Tibial artery (tissue), 4 donors: Measurements from ENCODE around the gene KATNAL2.
A peak's percentile ranks its signal among the peaks of the same experiment; 100 is the strongest.

Experiments used
- DNase-seq, 2 donors: peaks; one replicate each; pipeline ENCODE4 v3.0.0-alpha.2; 2019
- H3K27ac ChIP-seq, 2 donors: fragments of 200-600 bp; sonication (generic) in 1 of 2; 1 replicate in 1 of 2; 2 replicates in 1 of 2; pipeline ENCODE4 v1.5.1; 2018 to 2019; ENCODE audit warnings: mild to moderate bottlenecking in 1 of 2
- H3K27me3 ChIP-seq, 2 donors: fragments of 200-600 bp; sonication (generic) in 1 of 2; one replicate each; pipeline versions ENCODE4 v1.5.1 to v1.6.0; 2016 to 2019
- H3K36me3 ChIP-seq, 3 donors: fragments of 200-600 bp; sonication (generic) in 2 of 3; one replicate each; pipeline ENCODE4 v1.5.1; 2016 to 2019; ENCODE audit warnings: mild to moderate bottlenecking in 2 of 3
- H3K4me1 ChIP-seq, 4 donors: fragments of 200-600 bp; sonication (generic) in 2 of 4; 1 replicate in 3 of 4; 2 replicates in 1 of 4; pipeline ENCODE4 v1.5.1; 2016 to 2019
- H3K4me3 ChIP-seq, 2 donors: fragments of 200-600 bp; sonication (generic) in 1 of 2; 1 replicate in 1 of 2; 2 replicates in 1 of 2; pipeline ENCODE4 v1.5.1; 2018 to 2019; ENCODE audit warnings: mild to moderate bottlenecking in 2 of 2
- H3K9me3 ChIP-seq, 3 donors: fragments of 200-600 bp; sonication (generic) in 1 of 3; one replicate each; pipeline ENCODE4 v1.5.1; 2016 to 2019
- intact Hi-C: fragments of 100-400 bp; cut with DNase I; formaldehyde crosslinking; loops from one replicate; pipeline ENCODE4 v1.15.0; 2023; ENCODE audit warnings: low total_unique reads
- TF ChIP-seq, protein P1 (sequence below), 2 experiments: fragments of 200-600 bp in 1 of 2; fragments of 450-650 bp in 1 of 2; IDR thresholded peaks; one replicate each; pipeline ENCODE4 v1.5.1; 2017 to 2019; ENCODE audit warnings: antibody characterized with exemption in 2 of 2, mild to moderate bottlenecking in 1 of 2, moderate library complexity in 1 of 2

Gene KATNAL2

GRCh38 chr18:46939998-46940571 is 22.7 kb downstream of the KATNAL2 start:
- Histone ChIP-seq H3K4me3 (no peak overlapping the region), H3K36me3 (no peaks in the 10 kb centered on the region), H3K27ac (no peak overlapping the region), H3K27me3 (no peaks in the 10 kb centered on the region), H3K4me1 (peaks cover 0 to 15% (median 0%) of the 10 kb centered on the region in 4 donors), H3K9me3 (no peaks in the 10 kb centered on the region)
- DNase-seq, result no peak
- TF ChIP-seq, protein P1, sequence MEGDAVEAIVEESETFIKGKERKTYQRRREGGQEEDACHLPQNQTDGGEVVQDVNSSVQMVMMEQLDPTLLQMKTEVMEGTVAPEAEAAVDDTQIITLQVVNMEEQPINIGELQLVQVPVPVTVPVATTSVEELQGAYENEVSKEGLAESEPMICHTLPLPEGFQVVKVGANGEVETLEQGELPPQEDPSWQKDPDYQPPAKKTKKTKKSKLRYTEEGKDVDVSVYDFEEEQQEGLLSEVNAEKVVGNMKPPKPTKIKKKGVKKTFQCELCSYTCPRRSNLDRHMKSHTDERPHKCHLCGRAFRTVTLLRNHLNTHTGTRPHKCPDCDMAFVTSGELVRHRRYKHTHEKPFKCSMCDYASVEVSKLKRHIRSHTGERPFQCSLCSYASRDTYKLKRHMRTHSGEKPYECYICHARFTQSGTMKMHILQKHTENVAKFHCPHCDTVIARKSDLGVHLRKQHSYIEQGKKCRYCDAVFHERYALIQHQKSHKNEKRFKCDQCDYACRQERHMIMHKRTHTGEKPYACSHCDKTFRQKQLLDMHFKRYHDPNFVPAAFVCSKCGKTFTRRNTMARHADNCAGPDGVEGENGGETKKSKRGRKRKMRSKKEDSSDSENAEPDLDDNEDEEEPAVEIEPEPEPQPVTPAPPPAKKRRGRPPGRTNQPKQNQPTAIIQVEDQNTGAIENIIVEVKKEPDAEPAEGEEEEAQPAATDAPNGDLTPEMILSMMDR (IDR thresholded peaks at IDR 0.05), result no peak
- intact Hi-C loops, result no loop called here

DNA sequence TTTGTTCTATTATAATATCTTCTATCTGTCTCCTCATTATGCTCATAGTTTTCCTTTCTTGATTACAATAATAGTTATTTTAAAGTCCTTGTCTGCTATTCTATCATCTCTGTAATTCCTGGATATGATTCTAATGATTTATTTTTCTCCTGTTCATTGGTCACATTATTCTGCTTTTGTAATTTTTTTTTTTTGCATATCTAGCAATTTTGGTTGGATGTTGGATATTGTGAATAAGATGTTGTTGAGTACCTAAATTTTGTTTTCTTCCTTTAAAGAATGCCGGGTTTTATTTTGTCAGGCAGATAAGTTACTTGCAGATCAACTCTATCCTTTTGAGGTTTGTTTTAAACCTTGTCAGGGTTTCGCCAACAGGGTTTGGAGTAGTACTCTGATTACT is 25.2 kb downstream of the KATNAL2 start:
- Histone ChIP-seq H3K36me3 (no peaks in the 10 kb centered on the region), H3K27ac (no peak overlapping the region), H3K4me3 (no peak overlapping the region), H3K27me3 (no peaks in the 10 kb centered on the region), H3K9me3 (no peaks in the 10 kb centered on the region), H3K4me1 (peaks cover 0 to 24% (median 4%) of the 10 kb centered on the region in 4 donors)
- intact Hi-C loops, result no loop called here
- DNase-seq, result no peak
- TF ChIP-seq, protein P1 (IDR thresholded peaks at IDR 0.05), result no peak

DNA sequence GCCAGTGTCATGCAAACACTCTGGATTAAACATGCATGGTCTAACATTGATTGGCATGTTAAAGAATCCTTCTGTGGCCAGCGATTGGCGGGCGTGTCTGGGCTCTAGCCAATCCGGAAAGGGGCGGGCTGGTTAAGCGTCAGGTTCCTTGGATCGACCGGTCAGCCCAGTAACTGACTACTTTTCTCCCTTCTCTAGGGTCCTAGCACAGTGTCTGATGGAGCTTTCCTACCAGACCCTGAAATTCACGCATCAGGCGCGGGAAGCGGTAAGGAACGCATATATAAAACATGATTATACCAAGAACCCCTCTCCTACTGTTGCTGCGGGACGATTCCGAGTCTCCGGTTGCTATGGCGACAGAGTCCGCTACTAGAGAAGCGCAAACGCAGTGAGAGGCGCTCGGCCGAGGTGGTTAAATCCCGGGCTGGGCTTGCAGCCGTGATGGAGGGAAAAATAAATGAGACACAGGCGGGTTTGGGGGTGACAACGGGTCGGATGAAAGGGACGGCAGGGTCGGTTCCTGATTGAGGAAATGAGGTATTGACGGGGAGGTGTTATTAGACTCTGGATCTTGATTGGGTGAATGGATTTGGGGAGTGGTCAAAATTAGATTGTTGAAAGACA is 29.4 kb downstream of the KATNAL2 start:
- H3K27ac ChIP-seq, result no peak overlapping the region
- peaks cover 0 to 9% (median 4%) of the 10 kb centered on the region in 4 donors for H3K4me1 ChIP-seq
- intact Hi-C loops, result no loop called here
- TF ChIP-seq, protein P1 (IDR thresholded peaks at IDR 0.05), result no peak
- no peaks in the 10 kb centered on the region for H3K9me3 ChIP-seq
- DNase-seq, result peak; percentile 72 to 80
- H3K27me3 ChIP-seq, result no peaks in the 10 kb centered on the region
- no peaks in the 10 kb centered on the region for H3K36me3 ChIP-seq
- peak overlapping the region; percentile 54 to 66 for H3K4me3 ChIP-seq

DNA sequence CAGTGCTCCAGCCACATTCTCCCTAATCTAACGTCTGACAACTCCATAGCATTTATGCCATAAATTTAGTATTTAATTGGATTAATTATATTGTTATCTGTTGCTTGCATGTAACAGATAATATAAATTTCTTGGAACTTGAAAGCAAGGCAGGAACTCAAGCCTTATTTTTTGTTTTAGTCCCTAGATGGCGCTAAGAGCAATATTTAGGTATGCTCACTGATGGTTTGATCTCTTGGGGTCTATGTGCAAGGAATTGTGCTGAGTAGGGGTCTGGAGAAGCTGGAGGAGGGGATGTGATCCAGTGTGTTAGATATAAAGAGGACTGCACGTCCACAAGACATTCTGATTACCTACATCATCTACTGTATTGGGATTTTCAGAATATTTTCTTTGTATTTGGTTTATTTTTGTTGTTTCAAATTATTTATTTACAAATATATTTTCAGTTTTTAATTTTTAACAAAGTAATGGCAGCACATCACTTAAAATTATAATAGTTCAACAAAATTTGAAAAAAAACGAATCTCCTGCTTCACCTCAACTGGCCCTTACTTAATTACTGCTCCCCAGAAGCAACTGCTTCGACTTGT is 32.8 kb downstream of the KATNAL2 start:
- H3K36me3 ChIP-seq, result no peaks in the 10 kb centered on the region
- H3K4me1 ChIP-seq, result peaks cover 0 to 9% (median 4%) of the 10 kb centered on the region in 4 donors
- no peak overlapping the region for H3K4me3 ChIP-seq
- intact Hi-C loops, result no loop called here
- H3K9me3 ChIP-seq, result no peaks in the 10 kb centered on the region
- no peak for DNase-seq
- no peak overlapping the region for H3K27ac ChIP-seq
- TF ChIP-seq, protein P1 (IDR thresholded peaks at IDR 0.05), result no peak
- no peaks in the 10 kb centered on the region for H3K27me3 ChIP-seq

DNA sequence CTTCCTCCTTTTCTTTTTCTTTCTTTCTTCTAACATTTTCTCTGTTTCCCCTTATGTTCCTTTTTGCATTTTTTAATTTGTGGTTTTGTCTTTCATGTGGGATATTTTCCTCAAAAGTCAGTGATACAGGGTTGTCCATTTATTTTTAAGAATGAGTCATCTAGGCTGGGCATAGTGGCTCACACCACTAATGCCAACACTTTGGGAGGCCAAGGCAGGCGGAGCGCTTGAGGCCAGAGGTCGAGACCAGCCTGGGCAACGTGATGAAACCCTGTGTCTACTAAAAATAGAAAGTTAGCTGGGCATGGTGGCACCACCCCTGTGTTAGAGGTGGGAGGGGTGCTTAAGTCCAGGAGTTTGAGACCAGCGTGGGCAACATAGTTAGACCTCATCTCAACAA is 35.8 kb downstream of the KATNAL2 start:
- DNase-seq, result no peak
- Histone ChIP-seq H3K4me3 (no peak overlapping the region), H3K36me3 (no peaks in the 10 kb centered on the region), H3K27ac (no peak overlapping the region), H3K4me1 (no peaks in the 10 kb centered on the region), H3K9me3 (no peaks in the 10 kb centered on the region), H3K27me3 (no peaks in the 10 kb centered on the region)
- TF ChIP-seq, protein P1 (IDR thresholded peaks at IDR 0.05), result no peak
- intact Hi-C loops, result no loop called here
